ENCODE results near the gene TEX12. TPM values are rescaled to one million over a fixed set of nuclear protein-coding genes. Genes with fewer than 3 reads are reported as not detected.

TEX12 gene
- total and polyA plus RNA-seq, 11 donors = 0.27 to 0.57 (median 0.36) TPM; not detected in 8

- 22 to 52% (median 34%) methylated on average over 2 of the region's 2 CpGs for WGBS, 4 donors
- no peak overlapping the region for H3K4me3 ChIP-seq
- no peak overlapping the region for H3K27ac ChIP-seq
- no peak for DNase-seq
- H3K27me3 ChIP-seq = no peaks in the 10 kb centered on the region
- no peaks in the 10 kb centered on the region for H3K9me3 ChIP-seq
- TF ChIP-seq CTCF (IDR thresholded peaks at IDR 0.05) (no peak), POLR2A (IDR thresholded peaks at IDR 0.05) (no peak)
- peaks cover 0 to 72% (median 17%) of the 10 kb centered on the region in 9 donors for H3K36me3 ChIP-seq
- no peak for ATAC-seq
- intact Hi-C loops (cut with DNase I) = no loop called here
- H3K4me1 ChIP-seq = no peaks in the 10 kb centered on the region
Observed at GRCh38 chr11:112200252-112200651, 33.1 kb downstream of the TEX12 start.

GRCh38 chr11:112206071-112206470 is 38.9 kb downstream of the TEX12 start:
- ATAC-seq (no peak), DNase-seq (no peak)
- 88 to 95% (median 91%) methylated on average over 17 to 23 of the region's 23 CpGs for WGBS, 4 donors
- TF ChIP-seq CTCF (IDR thresholded peaks at IDR 0.05) (no peak), POLR2A (IDR thresholded peaks at IDR 0.05) (no peak)
- H3K36me3 ChIP-seq = peaks cover 0 to 61% (median 14%) of the 10 kb centered on the region in 9 donors
- H3K4me1 ChIP-seq = no peaks in the 10 kb centered on the region
- no peak overlapping the region for H3K4me3 ChIP-seq
- intact Hi-C loops (cut with DNase I) = no loop called here
- no peaks in the 10 kb centered on the region for H3K9me3 ChIP-seq
- H3K27me3 ChIP-seq = no peaks in the 10 kb centered on the region
- H3K27ac ChIP-seq = no peak overlapping the region

GRCh38 chr11:112210890-112211289 is 43.7 kb downstream of the TEX12 start:
- peaks cover 0 to 7% (median 0%) of the 10 kb centered on the region in 12 donors for H3K4me1 ChIP-seq
- DNase-seq = no peak
- H3K9me3 ChIP-seq = no peaks in the 10 kb centered on the region
- no peak overlapping the region for H3K27ac ChIP-seq
- 72 to 87% (median 79%) methylated on average over 1 of the region's 1 CpG for WGBS, 4 donors
- H3K27me3 ChIP-seq = no peaks in the 10 kb centered on the region
- H3K36me3 ChIP-seq = peaks cover 0 to 30% (median 0%) of the 10 kb centered on the region in 9 donors
- intact Hi-C loops (cut with DNase I) = loop anchor here in 3 of 10 donors (10.0 kb wide), 3 partner anchors 354 to 1324 kb away; no protein-coding TSS in a partner anchor
- H3K4me3 ChIP-seq = no peak overlapping the region
- TF ChIP-seq CTCF (IDR thresholded peaks at IDR 0.05) (no peak), POLR2A (IDR thresholded peaks at IDR 0.05) (no peak)
- ATAC-seq = no peak

- Histone ChIP-seq H3K9me3 (no peaks in the 10 kb centered on the region), H3K27ac (no peak overlapping the region), H3K4me1 (peaks cover 0 to 7% (median 0%) of the 10 kb centered on the region in 12 donors), H3K36me3 (peaks cover 0 to 31% (median 0%) of the 10 kb centered on the region in 9 donors), H3K27me3 (no peaks in the 10 kb centered on the region), H3K4me3 (no peak overlapping the region)
- WGBS, 4 donors = 62 to 64% (median 63%) methylated on average over 2 of the region's 2 CpGs
- intact Hi-C loops (cut with DNase I) = loop anchor here in 3 of 10 donors (10.0 kb wide), 3 partner anchors 353 to 1323 kb away; no protein-coding TSS in a partner anchor
- ATAC-seq = no peak
- no peak for TF ChIP-seq CTCF (IDR thresholded peaks at IDR 0.05)
- TF ChIP-seq POLR2A (IDR thresholded peaks at IDR 0.05) = no peak
- DNase-seq = no peak
Observed at GRCh38 chr11:112211536-112211935, 44.4 kb downstream of the TEX12 start.
